ENCODE results near the gene PLK5. TPM values are rescaled to one million over a fixed set of nuclear protein-coding genes. Genes with fewer than 3 reads are reported as not detected.

Gene PLK5, protein sequence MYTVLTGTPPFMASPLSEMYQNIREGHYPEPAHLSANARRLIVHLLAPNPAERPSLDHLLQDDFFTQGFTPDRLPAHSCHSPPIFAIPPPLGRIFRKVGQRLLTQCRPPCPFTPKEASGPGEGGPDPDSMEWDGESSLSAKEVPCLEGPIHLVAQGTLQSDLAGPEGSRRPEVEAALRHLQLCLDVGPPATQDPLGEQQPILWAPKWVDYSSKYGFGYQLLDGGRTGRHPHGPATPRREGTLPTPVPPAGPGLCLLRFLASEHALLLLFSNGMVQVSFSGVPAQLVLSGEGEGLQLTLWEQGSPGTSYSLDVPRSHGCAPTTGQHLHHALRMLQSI
- not detected in 2 replicates for total RNA-seq

DNA sequence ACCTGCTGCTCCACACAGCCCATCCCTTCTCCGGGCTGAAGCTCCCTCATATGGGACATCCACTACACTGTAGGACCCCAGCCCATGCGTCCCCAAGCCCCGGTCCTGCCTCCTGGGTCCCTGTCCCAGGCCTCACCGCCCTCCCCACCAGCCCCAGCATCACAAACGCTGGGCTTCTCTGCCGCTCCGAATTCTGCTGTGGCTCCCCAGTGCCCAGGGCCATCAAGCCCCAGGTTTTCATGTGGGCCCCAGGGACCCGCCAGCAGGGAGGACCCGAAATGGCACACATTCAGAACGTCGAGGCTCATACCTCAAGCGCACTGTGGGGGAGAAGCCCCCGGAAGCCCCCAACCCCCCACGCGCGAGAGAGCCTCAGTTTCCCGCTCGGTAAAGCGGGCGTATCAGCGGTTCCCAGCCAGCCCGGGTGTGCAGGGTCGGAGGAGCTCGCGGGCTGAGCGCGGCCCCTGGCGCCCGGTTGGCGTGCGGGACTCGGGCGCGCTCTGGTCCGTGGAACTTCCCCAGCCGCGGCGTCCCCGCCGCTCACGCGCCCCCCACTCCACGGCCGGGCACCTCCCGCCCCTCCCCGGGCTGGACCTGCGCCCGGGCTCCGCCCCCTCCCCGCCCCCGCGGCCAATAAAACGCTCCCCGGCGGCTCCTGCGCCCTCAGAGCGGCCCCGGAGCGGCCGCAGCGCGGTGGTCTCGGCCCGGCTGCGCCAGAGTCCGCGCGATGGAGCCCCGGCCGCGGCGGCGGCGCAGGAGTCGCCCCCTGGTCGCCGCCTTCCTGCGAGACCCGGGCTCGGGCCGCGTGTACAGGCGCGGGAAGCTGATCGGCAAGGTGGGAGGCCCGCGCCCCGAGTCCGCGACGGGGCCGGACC lies at the start of gene PLK5:
TSS of gene PLK5 (plus strand) at position 666 of the 875 bp plus-strand sequence. CDS start 2,920 bp downstream, outside the sequence.

DNA sequence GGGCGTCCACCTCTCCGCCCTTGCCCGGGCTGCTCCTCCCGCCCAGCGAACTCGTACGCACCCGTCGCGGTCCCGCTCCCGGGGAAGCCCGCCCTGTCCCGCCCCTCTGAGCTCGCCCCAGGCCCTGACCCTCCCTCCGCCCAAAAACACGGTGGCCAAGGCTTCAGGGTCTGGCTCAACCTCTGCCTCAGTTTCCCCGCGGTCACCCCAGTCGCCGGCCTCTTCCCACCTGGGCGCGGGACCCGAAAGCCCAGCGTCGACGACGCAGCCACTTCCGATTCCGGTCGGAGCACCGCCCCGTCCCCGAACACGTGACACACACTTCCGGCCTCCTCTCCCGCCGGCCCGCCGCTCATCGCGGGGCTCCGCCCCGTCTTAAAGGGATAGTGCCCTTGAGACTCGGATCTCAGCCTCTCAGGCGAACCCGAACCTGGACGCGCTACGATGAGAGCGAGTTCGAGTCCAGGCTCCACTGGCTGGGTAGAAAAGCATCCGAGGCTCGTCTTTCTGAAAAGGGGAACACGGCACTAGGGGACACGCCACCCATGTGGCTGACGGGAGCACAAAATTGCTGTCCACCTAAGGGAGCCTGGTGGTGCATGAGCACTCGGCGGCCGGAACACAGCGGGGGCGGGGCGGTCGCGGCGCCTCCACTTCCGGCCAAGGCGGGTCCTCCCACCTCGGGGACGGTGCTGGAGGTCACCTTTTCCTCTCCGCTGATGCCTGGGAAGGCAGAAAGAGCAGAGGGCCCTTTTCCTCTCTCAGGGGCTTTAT lies 44.8 kb upstream of the PLK5 start, which contains the start of gene C19orf25:
TSS of gene C19orf25 (minus strand) at position 282 of the 774 bp plus-strand sequence. CDS start 312 bp downstream, outside the sequence.

DNA sequence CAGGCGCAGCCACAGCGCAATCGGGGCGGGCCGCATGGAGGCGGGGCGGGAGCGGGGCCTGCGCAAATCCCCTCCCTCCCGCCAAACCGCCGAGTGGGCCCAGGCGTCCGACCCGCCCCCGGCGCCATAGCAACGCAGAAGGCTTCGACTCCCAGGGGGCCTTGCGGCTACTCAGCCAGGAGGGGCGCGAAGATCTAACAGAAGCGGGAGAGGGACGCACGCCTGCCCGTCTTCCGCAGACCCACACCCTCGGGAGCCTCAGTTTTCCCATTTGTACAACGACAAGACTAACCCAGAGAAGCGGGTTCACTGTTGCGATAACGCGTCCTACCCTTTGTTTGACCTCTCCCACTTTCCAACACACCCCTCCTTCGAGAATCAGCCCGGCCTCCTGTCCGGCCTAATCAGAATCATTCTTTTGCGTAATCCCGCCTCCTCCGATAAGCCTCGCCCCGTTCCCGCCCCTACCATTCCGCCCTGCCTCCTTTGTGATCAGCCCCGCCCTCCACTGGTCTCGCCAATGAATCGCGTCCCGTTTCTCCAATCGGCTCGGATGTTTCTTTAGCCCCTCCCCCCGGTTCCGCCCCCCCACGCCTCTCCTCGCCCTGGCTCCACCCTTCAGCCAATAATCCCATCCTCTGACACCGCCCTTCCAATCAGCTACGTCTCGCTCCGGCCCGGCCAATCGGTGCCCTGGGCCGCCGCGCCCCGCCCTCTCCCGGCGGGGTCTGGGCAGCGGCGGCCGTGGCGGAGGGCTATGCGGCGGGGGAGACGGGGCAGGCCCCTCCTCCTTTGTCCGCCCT lies 33.4 kb upstream of the PLK5 start, which contains the start of gene PCSK4:
TSS of gene PCSK4 (minus strand) at position 40 of the 803 bp plus-strand sequence. CDS start at position 36, 4 bp downstream.

DNA sequence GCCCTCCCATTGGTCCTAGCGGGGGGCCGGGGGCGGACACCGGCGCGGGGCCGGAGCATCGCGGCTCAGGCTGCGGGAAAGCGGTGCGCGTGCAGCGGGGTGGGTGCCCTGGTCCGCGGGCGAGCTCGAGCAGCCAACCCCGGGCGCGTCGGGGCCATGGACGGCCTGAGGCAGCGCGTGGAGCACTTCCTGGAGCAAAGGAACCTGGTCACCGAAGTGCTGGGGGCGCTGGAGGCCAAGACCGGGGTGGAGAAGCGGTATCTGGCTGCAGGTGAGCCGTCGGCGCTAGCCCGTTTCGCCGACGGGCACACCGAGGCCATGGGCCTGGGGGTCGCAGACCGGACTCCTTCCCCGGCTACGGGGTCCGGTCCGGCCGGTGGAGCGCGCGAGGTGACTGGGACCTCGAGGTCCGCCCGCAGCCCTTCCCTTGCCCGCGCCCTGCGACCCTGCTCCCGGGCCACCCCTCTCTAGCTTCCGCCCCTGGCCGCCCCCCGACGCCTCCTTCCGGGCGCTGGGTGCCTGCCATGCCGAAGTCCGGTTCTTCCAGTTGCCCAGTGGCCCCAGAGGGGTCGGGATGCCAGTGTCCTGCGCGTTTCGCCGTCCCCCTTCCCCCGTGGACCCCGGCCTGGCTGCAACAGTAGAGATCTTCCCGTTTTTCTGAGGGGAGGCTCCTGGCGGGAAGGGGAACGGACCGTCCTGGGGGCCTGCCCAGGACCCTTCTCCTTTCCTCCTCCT lies 32.6 kb upstream of the PLK5 start, which contains the start of gene REEP6:
TSS of gene REEP6 (plus strand) at position 68 of the 735 bp plus-strand sequence. CDS start at position 157, 89 bp downstream.

DNA sequence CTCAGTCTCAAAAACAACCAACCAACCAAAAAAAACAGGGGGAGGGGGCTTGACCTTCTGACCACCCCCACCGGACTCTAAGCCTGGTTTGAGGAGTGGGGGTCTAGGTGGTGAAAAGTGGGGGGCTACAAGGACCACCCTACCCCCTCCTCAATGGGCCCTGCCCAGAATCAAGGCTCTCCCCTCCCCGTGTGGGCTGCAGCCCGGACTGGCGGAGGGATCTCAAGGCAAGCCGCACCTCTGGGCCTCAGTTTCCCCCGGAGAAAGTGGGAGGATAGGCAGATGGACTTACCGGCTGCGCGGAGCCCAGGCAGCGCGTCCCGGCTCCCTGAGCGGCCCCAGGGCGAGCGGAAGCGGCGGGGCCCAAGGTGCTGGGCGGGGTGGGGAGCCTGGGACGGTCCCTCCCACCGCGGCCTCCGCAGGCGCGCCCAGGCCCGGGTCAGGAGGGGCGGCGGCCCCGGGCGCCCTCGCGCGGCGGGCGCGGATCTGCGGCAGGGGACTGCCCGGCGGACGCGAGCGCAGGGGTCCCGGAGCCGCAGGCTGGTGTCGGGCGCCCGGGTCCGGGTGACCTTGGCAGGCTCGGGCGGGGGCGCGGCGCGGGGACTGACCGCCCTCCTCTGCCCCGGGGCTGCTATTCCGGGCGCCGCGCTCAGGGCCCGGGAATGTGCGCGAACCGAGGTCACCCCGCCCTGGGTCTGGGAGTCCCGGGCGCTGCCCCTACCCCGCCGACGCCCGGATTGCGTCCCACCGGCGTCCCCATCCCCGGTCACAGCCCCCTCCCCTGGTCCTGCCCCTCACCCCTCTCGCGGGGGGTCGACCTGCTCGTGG lies 11.0 kb upstream of the PLK5 start, which contains the start of gene ADAMTSL5:
TSS of gene ADAMTSL5 (minus strand) at position 349 of the 828 bp plus-strand sequence. CDS start 2,076 bp downstream, outside the sequence.

DNA sequence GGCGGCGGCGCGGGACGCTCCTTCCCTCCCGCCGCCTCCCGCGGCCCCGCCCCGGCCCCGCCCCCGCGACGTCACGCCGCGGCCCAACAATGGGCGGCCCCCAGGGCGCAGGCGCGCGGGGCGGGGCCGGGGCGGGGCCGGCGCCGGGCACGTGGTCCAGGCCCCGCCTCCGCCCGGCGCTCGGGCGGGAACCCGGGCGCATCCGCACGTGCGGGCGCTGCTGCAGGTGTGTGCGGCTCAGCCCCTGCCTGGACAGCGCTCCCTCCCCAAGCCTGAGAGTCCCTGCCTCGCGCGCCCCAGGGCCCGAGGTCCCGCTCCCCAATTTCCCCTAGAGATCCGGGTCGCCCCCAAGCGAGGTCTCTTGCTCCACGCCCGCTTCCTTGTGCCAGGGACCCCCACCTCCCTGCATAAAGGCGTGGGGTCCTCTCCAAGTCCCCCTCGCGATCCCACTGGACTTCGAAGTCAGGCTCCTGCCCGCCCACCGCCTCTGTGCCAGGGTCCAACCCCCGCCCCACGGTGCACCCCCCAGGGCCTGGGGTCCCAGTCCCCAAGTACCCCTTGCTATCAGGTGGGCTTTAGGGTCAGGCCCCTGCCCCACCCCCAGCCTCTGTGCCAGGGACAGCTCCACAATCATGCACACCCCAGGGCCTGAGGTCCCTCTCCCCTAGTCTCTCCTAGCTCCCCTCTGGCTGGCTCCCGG lies 44.6 kb downstream of the PLK5 start, which contains the start of gene MEX3D:
TSS of gene MEX3D (minus strand) at position 6 of the 700 bp plus-strand sequence. CDS start 267 bp downstream, outside the sequence.

Small RNA genes lying within 50 kb of the gene (small RNA-seq; reads per million reads assigned to genes)
- gene AC005943.2: not detected
- gene RN7SL477P: not detected

Other genes with a start within 250 kb of the PLK5 start
- gene FAM174C, start 248.5 kb upstream of the PLK5 start, total RNA-seq: 16.3 and 17.4 TPM in 2 replicates
- not detected in 2 replicates for gene EFNA2, start 238.2 kb upstream of the PLK5 start, total RNA-seq
- 27.6 and 37.4 TPM in 2 replicates for gene NDUFS7, start 140.2 kb upstream of the PLK5 start, total RNA-seq
- 24.9 and 25.1 TPM in 2 replicates for gene GAMT, start 122.5 kb upstream of the PLK5 start, total RNA-seq
- gene DAZAP1, start 116.5 kb upstream of the PLK5 start, total RNA-seq: 43.3 and 44.7 TPM in 2 replicates
- gene RPS15, start 85.7 kb upstream of the PLK5 start, total RNA-seq: 403 and 464 TPM in 2 replicates
- 0.11 and 0.26 TPM in 2 replicates for gene APC2, start 74.0 kb upstream of the PLK5 start, total RNA-seq
- gene C19orf25, start 44.9 kb upstream of the PLK5 start, total RNA-seq: 20.3 and 24.0 TPM in 2 replicates
- 0.78 and 1.8 TPM in 2 replicates for gene PCSK4, start 33.7 kb upstream of the PLK5 start, total RNA-seq
- gene REEP6, start 32.9 kb upstream of the PLK5 start, total RNA-seq: 1.3 and 1.4 TPM in 2 replicates
- gene ADAMTSL5, start 11.1 kb upstream of the PLK5 start, total RNA-seq: 2.6 and 4.2 TPM in 2 replicates
- gene MEX3D, start 44.2 kb downstream of the PLK5 start, total RNA-seq: 16.9 and 20.1 TPM in 2 replicates
- 53.3 and 54.6 TPM in 2 replicates for gene MBD3, start 68.8 kb downstream of the PLK5 start, total RNA-seq
- 30.5 and 34.6 TPM in 2 replicates for gene UQCR11, start 81.4 kb downstream of the PLK5 start, total RNA-seq
- gene TCF3, start 128.5 kb downstream of the PLK5 start, total RNA-seq: 37.9 and 41.0 TPM in 2 replicates
- not detected in 2 replicates for gene ONECUT3, start 229.4 kb downstream of the PLK5 start, total RNA-seq